ENCODE measurements around the gene ZNF831. TPM values are rescaled to one million over a fixed set of nuclear protein-coding genes. Genes with fewer than 3 reads are reported as not detected.

The ZNF831 gene
- total RNA-seq, 2 experiments from 2014 or later: 7.6 to 9.4 TPM

DNA sequence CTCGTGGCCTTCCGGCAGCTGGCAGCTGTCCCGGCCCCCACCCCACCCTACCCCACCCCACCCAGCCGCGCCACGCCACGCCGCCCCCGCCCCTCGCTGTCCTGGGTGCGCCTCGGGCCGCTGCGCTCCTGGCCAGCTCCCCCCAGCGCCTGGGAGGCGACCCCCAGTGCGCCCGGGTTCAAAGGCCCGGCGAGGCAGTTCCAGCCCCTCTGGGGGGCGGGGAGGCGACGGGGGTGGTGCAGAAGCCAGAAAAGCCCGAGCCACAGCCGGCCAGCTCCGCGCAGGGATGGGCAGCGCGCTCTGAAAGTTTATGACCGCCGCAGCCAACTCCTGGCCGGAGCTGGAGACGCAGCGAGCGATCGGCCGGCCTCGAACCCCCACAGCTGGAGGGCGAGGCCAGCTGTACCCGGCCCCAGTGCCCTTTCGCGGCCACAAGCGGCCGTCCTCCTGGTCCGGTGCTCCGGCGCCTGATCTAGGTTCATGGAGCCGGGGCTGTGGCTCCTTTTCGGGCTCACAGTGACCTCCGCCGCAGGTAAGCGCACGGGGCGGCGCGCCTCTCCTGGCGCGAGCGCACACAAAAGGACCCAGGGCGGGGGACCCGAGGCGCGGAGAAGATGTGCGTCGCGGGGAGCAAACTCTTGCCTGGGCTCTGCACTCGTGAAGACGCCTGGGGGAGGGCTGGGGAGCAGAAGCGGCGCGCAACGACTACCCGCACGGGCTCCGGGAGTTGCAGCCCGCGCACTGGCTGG, 136.9 kb downstream of the ZNF831 start, which contains the start of gene EDN3:
TSS of gene EDN3 (plus strand) at position 279 of the 749 bp plus-strand sequence. CDS start at position 481, 202 bp downstream.
- H3K27me3 Mint-ChIP-seq: peaks cover 41% of the 10 kb centered on the region
- intact Hi-C loops (cut with micrococcal nuclease): no loop called here

DNA sequence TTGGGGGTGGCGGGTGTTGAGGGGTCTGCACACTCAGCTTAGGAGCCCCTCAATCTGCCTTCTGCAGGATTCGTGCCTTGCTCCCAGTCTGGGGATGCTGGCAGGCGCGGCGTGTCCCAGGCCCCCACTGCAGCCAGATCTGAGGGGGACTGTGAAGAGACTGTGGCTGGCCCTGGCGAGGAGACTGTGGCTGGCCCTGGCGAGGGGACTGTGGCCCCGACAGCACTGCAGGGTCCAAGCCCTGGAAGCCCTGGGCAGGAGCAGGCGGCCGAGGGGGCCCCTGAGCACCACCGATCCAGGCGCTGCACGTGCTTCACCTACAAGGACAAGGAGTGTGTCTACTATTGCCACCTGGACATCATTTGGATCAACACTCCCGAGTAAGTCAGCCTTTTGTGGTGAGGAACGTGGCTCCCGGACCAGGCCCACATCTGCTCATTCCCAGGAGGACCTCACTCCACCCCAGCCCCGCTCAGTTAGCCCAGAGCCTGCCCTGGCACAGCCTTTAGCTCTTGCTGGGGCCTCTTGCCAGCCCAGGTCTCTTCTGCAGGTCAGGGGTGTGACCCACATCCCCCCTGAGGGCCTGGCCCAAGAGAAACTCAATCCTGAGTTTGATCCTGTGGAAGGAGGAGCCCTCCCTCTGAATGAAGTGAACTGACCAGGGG, 137.9 kb downstream of the ZNF831 start:
- Mint-ChIP-seq H3K9me3 (no peaks in the 10 kb centered on the region), H3K27me3 (peaks cover 38% of the 10 kb centered on the region), H3K4me1 (ENCODE audit: low read depth) (peaks cover 3% of the 10 kb centered on the region), H3K36me3 (no peaks in the 10 kb centered on the region), H3K27ac (no peak overlapping the region), H3K4me3 (no peak overlapping the region)
- POLR2A ChIA-PET: no interaction called here
- CTCF ChIA-PET: no interaction called here
- no peak for DNase-seq
- intact Hi-C loops (cut with micrococcal nuclease): no loop called here

More for the DNA sequence above, 136.9 kb downstream of the ZNF831 start, which contains the start of gene EDN3:
- no peak within 1 kb of the TSS for H3K4me3 Mint-ChIP-seq
- H3K36me3 Mint-ChIP-seq: no peaks in the 10 kb centered on the region
- H3K9me3 Mint-ChIP-seq: no peaks in the 10 kb centered on the region
- ChIA-PET POLR2A (no interaction called here), CTCF (no interaction called here)
- no peak for DNase-seq
- H3K27ac Mint-ChIP-seq: no peak within 1 kb of the TSS
- H3K4me1 Mint-ChIP-seq (ENCODE audit: low read depth): peaks cover 3% of the 10 kb centered on the region

DNA sequence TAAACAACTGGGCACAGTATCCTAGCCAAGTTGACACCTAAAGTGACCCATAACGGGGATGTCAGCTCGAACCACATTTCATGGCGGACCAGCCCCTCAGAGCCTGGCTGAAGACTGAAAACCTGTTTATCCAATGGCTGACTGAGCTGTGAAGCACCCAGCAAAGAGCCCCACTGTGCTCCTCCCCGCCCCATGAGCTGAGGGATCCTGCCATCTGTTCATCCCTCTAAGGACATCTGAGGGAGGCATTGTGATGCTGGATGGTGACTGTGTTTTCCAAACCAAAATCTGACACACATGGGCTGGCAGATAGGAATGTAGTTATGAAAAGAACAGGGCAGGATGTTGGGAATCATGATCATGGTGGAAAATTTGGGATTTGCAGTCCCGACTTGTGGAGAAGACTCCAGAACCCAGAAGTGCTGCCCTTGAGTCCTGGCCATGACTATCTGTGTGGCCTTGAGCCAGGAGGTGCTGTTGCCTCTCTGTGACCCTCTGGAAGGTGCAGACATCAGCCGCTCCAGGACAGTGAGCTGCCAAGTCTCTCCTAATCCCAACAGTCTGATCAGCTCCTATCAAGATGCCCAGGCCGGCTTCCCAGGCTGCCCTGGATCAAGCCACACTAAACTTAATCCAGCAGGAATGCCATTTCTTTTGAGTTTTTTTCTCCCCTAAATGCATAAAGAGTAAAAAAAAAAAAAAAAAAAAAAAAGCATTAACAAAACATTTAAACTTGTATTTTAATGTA, 142.5 kb downstream of the ZNF831 start:
- Mint-ChIP-seq H3K27ac (no peak overlapping the region), H3K27me3 (peaks cover 18% of the 10 kb centered on the region), H3K36me3 (no peaks in the 10 kb centered on the region), H3K4me3 (no peak overlapping the region), H3K9me3 (no peaks in the 10 kb centered on the region), H3K4me1 (ENCODE audit: low read depth) (peaks cover 7% of the 10 kb centered on the region)
- no peak for DNase-seq
- intact Hi-C loops (cut with micrococcal nuclease): no loop called here
- ChIA-PET POLR2A (no interaction called here), CTCF (no interaction called here)

DNA sequence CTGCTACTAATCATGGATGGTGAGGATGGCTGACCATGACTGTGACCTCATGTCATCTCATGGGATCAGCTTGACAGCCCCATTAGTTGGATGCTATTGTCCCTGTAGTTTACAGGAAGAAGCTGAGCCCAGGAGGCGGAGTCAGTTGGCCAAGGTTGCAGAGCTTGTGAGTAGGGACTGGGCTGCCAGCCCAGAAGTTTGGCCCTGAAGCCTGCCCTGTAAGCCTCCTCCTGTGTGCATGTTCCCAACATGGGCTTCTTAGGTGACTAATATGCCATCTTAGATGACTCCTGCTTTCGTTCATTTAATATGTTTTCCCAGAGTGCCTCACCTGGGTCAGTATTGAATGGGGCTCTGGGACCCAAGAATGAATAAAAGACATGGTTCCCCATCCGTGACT, 143.6 kb downstream of the ZNF831 start:
- ChIA-PET POLR2A (no interaction called here), CTCF (no interaction called here)
- H3K4me3 Mint-ChIP-seq: no peak overlapping the region

More for the DNA sequence above, 143.6 kb downstream of the ZNF831 start:
- Mint-ChIP-seq H3K27ac (no peak overlapping the region), H3K9me3 (no peaks in the 10 kb centered on the region), H3K36me3 (no peaks in the 10 kb centered on the region), H3K27me3 (peaks cover 15% of the 10 kb centered on the region), H3K4me1 (ENCODE audit: low read depth) (peaks cover 7% of the 10 kb centered on the region)
- intact Hi-C loops (cut with micrococcal nuclease): no loop called here
- DNase-seq: no peak

Other genes with a start within 250 kb of the ZNF831 start
- gene NELFCD, start 182.6 kb upstream of the ZNF831 start, total RNA-seq: 10 to 100 TPM; 80.5 to 92.3 TPM
- gene CTSZ, start 156.6 kb upstream of the ZNF831 start, total RNA-seq: 10 to 100 TPM; 32.9 to 34.8 TPM
- gene TUBB1, start 144.4 kb upstream of the ZNF831 start, total RNA-seq: not detected
- 10 to 100 TPM; 82.2 to 90.4 TPM for gene ATP5F1E, start 131.5 kb upstream of the ZNF831 start, total RNA-seq
- gene PRELID3B, start 121.0 kb upstream of the ZNF831 start, total RNA-seq: 100 to 1,000 TPM; 148 to 151 TPM
- under 1 TPM in 1 of 2 experiments, not detected in 1; 0.10 TPM for gene EDN3, start 136.8 kb downstream of the ZNF831 start, total RNA-seq

All from activated CD4-positive, alpha-beta memory T cell treated with anti-CD3 and anti-CD28 coated beads for 36 hours (primary cell).